ENCODE results near the gene MICAL2. TPM values are rescaled to one million over a fixed set of nuclear protein-coding genes. Genes with fewer than 3 reads are reported as not detected.

MICAL2 gene
- total RNA-seq, 2 donors from 2014 or later, result 13.1 to 285 TPM

GRCh38 chr11:12091956-12092558 is 18.3 kb upstream of the MICAL2 start:
- Histone ChIP-seq H3K27ac (no peak overlapping the region), H3K27me3 (replicated peaks; ENCODE audit: insufficient read depth) (no peaks in the 10 kb centered on the region), H3K4me3 (no peak overlapping the region), H3K4me1 (replicated peaks) (no peaks in the 10 kb centered on the region), H3K9me3 (no peaks in the 10 kb centered on the region), H3K36me3 (no peaks in the 10 kb centered on the region)
- TF ChIP-seq POLR2A (IDR thresholded peaks at IDR 0.05) (no peak), POLR2AphosphoS5 (IDR thresholded peaks at IDR 0.05) (no peak), CTCF (IDR thresholded peaks at IDR 0.05) (no peak)
- DNase-seq (ENCODE audit: low spot score), result no peak
- WGBS, result 77% methylated on average over 4 of the region's 4 CpGs
- intact Hi-C loops (cut with DNase I), result no loop called here

- Histone ChIP-seq H3K4me1 (replicated peaks) (no peaks in the 10 kb centered on the region), H3K9me3 (no peaks in the 10 kb centered on the region), H3K4me3 (no peak overlapping the region), H3K36me3 (no peaks in the 10 kb centered on the region), H3K27me3 (replicated peaks; ENCODE audit: insufficient read depth) (no peaks in the 10 kb centered on the region), H3K27ac (no peak overlapping the region)
- TF ChIP-seq POLR2A (IDR thresholded peaks at IDR 0.05) (no peak), POLR2AphosphoS5 (IDR thresholded peaks at IDR 0.05) (no peak), CTCF (IDR thresholded peaks at IDR 0.05) (no peak)
- intact Hi-C loops (cut with DNase I), result no loop called here
- no peak for DNase-seq (ENCODE audit: low spot score)
- WGBS, result 62% methylated on average over 6 of the region's 6 CpGs
Measured at GRCh38 chr11:12092714-12093113, 17.7 kb upstream of the MICAL2 start.

DNA sequence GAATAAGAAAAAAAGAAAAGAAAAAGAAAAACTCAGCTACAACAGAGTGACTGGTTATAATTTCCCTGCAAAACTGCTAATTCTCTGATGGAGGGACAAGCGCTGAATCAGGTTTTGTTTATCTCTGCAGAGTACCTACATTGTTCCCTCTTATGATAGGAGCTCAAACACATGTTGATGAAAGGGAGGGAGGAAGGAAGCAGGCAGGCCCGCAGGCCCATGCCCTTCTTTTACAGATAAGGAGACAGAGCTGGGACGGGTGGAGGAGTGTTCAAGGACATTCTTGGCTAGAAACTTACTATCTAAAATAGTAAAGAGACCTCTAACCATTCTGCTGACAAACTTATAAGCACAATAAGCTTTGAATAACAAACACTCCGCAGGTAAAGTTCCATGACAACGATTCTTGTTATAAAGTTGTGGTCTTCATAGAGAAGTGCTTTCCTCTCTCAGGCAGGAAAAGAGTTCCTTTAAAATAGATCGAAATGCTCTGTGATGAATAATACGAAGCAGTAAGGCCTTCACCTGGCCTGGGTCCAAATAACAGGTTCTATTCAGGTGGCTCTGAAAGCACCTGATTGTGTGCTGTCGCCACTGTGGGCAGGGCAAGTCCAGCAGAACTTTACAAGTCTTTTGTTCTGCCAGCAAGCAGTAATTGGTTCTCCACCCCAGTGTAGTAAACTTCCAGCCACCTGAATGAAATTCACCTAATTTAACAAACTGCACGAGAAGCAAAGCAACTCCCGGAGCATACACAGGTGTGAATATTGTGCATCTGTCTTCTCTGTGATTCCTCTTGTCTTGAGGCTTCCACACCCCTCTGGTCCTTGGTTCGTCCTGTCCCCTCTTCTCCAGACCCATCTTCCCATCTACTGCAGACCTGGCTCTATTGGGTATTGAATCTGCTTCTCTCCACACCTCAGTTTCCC is 15.3 kb upstream of the MICAL2 start:
- intact Hi-C loops (cut with DNase I), result no loop called here
- no peaks in the 10 kb centered on the region for H3K36me3 ChIP-seq
- no peak overlapping the region for H3K27ac ChIP-seq
- TF ChIP-seq CTCF (IDR thresholded peaks at IDR 0.05) (no peak), POLR2AphosphoS5 (IDR thresholded peaks at IDR 0.05) (peak; percentile 62), POLR2A (IDR thresholded peaks at IDR 0.05) (no peak)
- DNase-seq (ENCODE audit: low spot score), result peak; percentile 68
- 56% methylated on average over 11 of the region's 11 CpGs for WGBS
- H3K4me3 ChIP-seq, result no peak overlapping the region
- no peaks in the 10 kb centered on the region for H3K9me3 ChIP-seq
- H3K27me3 ChIP-seq (replicated peaks; ENCODE audit: insufficient read depth), result no peaks in the 10 kb centered on the region
- H3K4me1 ChIP-seq (replicated peaks), result no peaks in the 10 kb centered on the region

- H3K4me1 ChIP-seq (replicated peaks), result no peaks in the 10 kb centered on the region
- no peak overlapping the region for H3K27ac ChIP-seq
- H3K9me3 ChIP-seq, result no peaks in the 10 kb centered on the region
- DNase-seq (ENCODE audit: low spot score), result no peak
- no peaks in the 10 kb centered on the region for H3K36me3 ChIP-seq
- no peaks in the 10 kb centered on the region for H3K27me3 ChIP-seq (replicated peaks; ENCODE audit: insufficient read depth)
- 66% methylated on average over 1 of the region's 1 CpG for WGBS
- TF ChIP-seq POLR2AphosphoS5 (IDR thresholded peaks at IDR 0.05) (no peak), CTCF (IDR thresholded peaks at IDR 0.05) (no peak), POLR2A (IDR thresholded peaks at IDR 0.05) (no peak)
- intact Hi-C loops (cut with DNase I), result no loop called here
- H3K4me3 ChIP-seq, result no peak overlapping the region
Measured at GRCh38 chr11:12097219-12097618, 13.2 kb upstream of the MICAL2 start.
